ENCODE results near the gene CNST. TPM values are rescaled to one million over a fixed set of nuclear protein-coding genes. Genes with fewer than 3 reads are reported as not detected.
"Not testable (repeated sequence)": the region's sequence is repeated elsewhere in the genome, so short reads cannot be mapped to it uniquely, and the experiment has no call there.

The CNST gene
- total RNA-seq, 1 experiment from 2014 or later = 21.7 TPM

GRCh38 chr1:246632281-246633168, 66.3 kb downstream of the CNST start:
- Mint-ChIP-seq H3K9me3 (ENCODE audit: low read depth, unreplicated experiment) (no peaks in the 10 kb centered on the region), H3K36me3 (ENCODE audit: insufficient read depth, unreplicated experiment) (peaks cover 5% of the 10 kb centered on the region), H3K27me3 (ENCODE audit: unreplicated experiment) (no peaks in the 10 kb centered on the region), H3K27ac (ENCODE audit: unreplicated experiment) (peak overlapping the region; percentile 94), H3K4me3 (ENCODE audit: low read depth, unreplicated experiment) (peak overlapping the region; percentile 47), H3K4me1 (ENCODE audit: low read depth, unreplicated experiment) (peaks cover 12% of the 10 kb centered on the region)
- no TSS peak for BruUV-seq (replicated peaks)
- CTCF ChIA-PET = interaction anchor here (0.5 to 1.3 kb wide), 2 partner anchors 24 to 38 kb away, joined by 3 read pairs; no protein-coding TSS in a partner anchor
- DNase-seq = no peak
- TF ChIP-seq, protein P1, sequence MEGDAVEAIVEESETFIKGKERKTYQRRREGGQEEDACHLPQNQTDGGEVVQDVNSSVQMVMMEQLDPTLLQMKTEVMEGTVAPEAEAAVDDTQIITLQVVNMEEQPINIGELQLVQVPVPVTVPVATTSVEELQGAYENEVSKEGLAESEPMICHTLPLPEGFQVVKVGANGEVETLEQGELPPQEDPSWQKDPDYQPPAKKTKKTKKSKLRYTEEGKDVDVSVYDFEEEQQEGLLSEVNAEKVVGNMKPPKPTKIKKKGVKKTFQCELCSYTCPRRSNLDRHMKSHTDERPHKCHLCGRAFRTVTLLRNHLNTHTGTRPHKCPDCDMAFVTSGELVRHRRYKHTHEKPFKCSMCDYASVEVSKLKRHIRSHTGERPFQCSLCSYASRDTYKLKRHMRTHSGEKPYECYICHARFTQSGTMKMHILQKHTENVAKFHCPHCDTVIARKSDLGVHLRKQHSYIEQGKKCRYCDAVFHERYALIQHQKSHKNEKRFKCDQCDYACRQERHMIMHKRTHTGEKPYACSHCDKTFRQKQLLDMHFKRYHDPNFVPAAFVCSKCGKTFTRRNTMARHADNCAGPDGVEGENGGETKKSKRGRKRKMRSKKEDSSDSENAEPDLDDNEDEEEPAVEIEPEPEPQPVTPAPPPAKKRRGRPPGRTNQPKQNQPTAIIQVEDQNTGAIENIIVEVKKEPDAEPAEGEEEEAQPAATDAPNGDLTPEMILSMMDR (IDR thresholded peaks at IDR 0.05; ENCODE audit: unreplicated experiment) = no peak
- intact Hi-C loops (cut with micrococcal nuclease; ENCODE audit: unreplicated experiment) = no loop called here

GRCh38 chr1:246634659-246635058, 68.4 kb downstream of the CNST start:
- not testable (repeated sequence) for H3K4me3 Mint-ChIP-seq (ENCODE audit: low read depth, unreplicated experiment); H3K9me3 Mint-ChIP-seq (ENCODE audit: low read depth, unreplicated experiment); BruUV-seq (replicated peaks)

GRCh38 chr1:246638941-246639655, 72.8 kb downstream of the CNST start:
- Mint-ChIP-seq H3K27ac (ENCODE audit: unreplicated experiment) (no peak overlapping the region), H3K4me3 (ENCODE audit: low read depth, unreplicated experiment) (no peak overlapping the region), H3K27me3 (ENCODE audit: unreplicated experiment) (no peaks in the 10 kb centered on the region), H3K36me3 (ENCODE audit: insufficient read depth, unreplicated experiment) (no peaks in the 10 kb centered on the region), H3K4me1 (ENCODE audit: low read depth, unreplicated experiment) (no peaks in the 10 kb centered on the region), H3K9me3 (ENCODE audit: low read depth, unreplicated experiment) (peaks cover 4% of the 10 kb centered on the region)
- DNase-seq = no peak
- TF ChIP-seq, protein P1 (IDR thresholded peaks at IDR 0.05; ENCODE audit: unreplicated experiment) = no peak
- intact Hi-C loops (cut with micrococcal nuclease; ENCODE audit: unreplicated experiment) = no loop called here
- BruUV-seq (replicated peaks) = no TSS peak
- CTCF ChIA-PET = no interaction called here

More at GRCh38 chr1:246634659-246635058, 68.4 kb downstream of the CNST start:
- H3K36me3 Mint-ChIP-seq (ENCODE audit: insufficient read depth, unreplicated experiment); H3K27ac Mint-ChIP-seq (ENCODE audit: unreplicated experiment); intact Hi-C loops (cut with micrococcal nuclease; ENCODE audit: unreplicated experiment); H3K27me3 Mint-ChIP-seq (ENCODE audit: unreplicated experiment); CTCF ChIA-PET; DNase-seq: not testable (repeated sequence)
- H3K4me1 Mint-ChIP-seq (ENCODE audit: low read depth, unreplicated experiment) = peaks cover 12% of the 10 kb centered on the region

GRCh38 chr1:246639732-246640131, 73.5 kb downstream of the CNST start:
- CTCF ChIA-PET = no interaction called here
- intact Hi-C loops (cut with micrococcal nuclease; ENCODE audit: unreplicated experiment) = no loop called here
- no peak for DNase-seq
- TF ChIP-seq, protein P1 (IDR thresholded peaks at IDR 0.05; ENCODE audit: unreplicated experiment) = no peak
- Mint-ChIP-seq H3K27ac (ENCODE audit: unreplicated experiment) (no peak overlapping the region), H3K4me1 (ENCODE audit: low read depth, unreplicated experiment) (no peaks in the 10 kb centered on the region), H3K27me3 (ENCODE audit: unreplicated experiment) (no peaks in the 10 kb centered on the region), H3K4me3 (ENCODE audit: low read depth, unreplicated experiment) (no peak overlapping the region), H3K9me3 (ENCODE audit: low read depth, unreplicated experiment) (peaks cover 4% of the 10 kb centered on the region), H3K36me3 (ENCODE audit: insufficient read depth, unreplicated experiment) (no peaks in the 10 kb centered on the region)
- no TSS peak for BruUV-seq (replicated peaks)

Measured in Calu3 (cell line).